Measurements from ENCODE around the gene SH3BP1. TPM values are rescaled to one million over a fixed set of nuclear protein-coding genes. Genes with fewer than 3 reads are reported as not detected.

The SH3BP1 gene
- total RNA-seq, 1 experiment from 2014 or later = 39.4 TPM

GRCh38 chr22:37654563-37655251, 15.2 kb downstream of the SH3BP1 start:
- DNase-seq (ENCODE audit: low spot score) = no peak
- ChIA-PET POLR2A (no interaction called here), CTCF (interaction anchor here (12.1 kb wide), 1 partner anchor 13 kb away, joined by 161 read pairs; the partner anchor contains the start of gene SH3BP1)
- TF ChIP-seq ZBTB21 (CRISPR knock-in tag; IDR thresholded peaks at IDR 0.05; ENCODE audit: borderline replicate concordance) = no peak
- TF ChIP-seq AFF4 (CRISPR knock-in tag; IDR thresholded peaks at IDR 0.05; ENCODE audit: borderline replicate concordance) = no peak
- no peak for TF ChIP-seq ZNF423 (CRISPR knock-in tag; IDR thresholded peaks at IDR 0.05)
- no peak for TF ChIP-seq E2F5 (CRISPR knock-in tag; IDR thresholded peaks at IDR 0.05)
- TF ChIP-seq GTF2I (CRISPR knock-in tag; conservative IDR thresholded peaks at IDR 0.05) = no peak
- no peak for TF ChIP-seq NR3C1 (CRISPR knock-in tag; conservative IDR thresholded peaks at IDR 0.05; ENCODE audit: low read depth)
- no peak for TF ChIP-seq ZBTB43 (CRISPR knock-in tag; IDR thresholded peaks at IDR 0.05)
- no peak for TF ChIP-seq MLX (CRISPR knock-in tag; IDR thresholded peaks at IDR 0.05)
- no peaks in the 10 kb centered on the region for H3K9me3 Mint-ChIP-seq
- H3K4me1 Mint-ChIP-seq = peaks cover 10% of the 10 kb centered on the region
- H3K27me3 Mint-ChIP-seq (ENCODE audit: low read depth) = no peaks in the 10 kb centered on the region
- H3K27ac Mint-ChIP-seq = no peak overlapping the region
- ATAC-seq = no peak
- H3K4me3 Mint-ChIP-seq = no peak overlapping the region
- H3K36me3 Mint-ChIP-seq = peaks cover 30% of the 10 kb centered on the region

GRCh38 chr22:37655252-37655563, 15.7 kb downstream of the SH3BP1 start:
- H3K4me3 Mint-ChIP-seq = no peak overlapping the region
- ATAC-seq (no peak), DNase-seq (ENCODE audit: low spot score) (no peak)
- peaks cover 25% of the 10 kb centered on the region for H3K36me3 Mint-ChIP-seq
- peaks cover 15% of the 10 kb centered on the region for H3K4me1 Mint-ChIP-seq
- ChIA-PET CTCF (interaction anchor here (1.4 to 12.1 kb wide), 2 partner anchors 14 to 21 kb away, joined by 3 to 161 read pairs; partner anchors contain the start of gene SH3BP1), POLR2A (no interaction called here)
- no peak overlapping the region for H3K27ac Mint-ChIP-seq
- TF ChIP-seq ATF1 (CRISPR knock-in tag; IDR thresholded peaks at IDR 0.05) (no peak), GRHL2 (CRISPR knock-in tag; IDR thresholded peaks at IDR 0.05; ENCODE audit: insufficient replicate concordance, severe bottlenecking) (no peak), ZNF396 (CRISPR knock-in tag; IDR thresholded peaks at IDR 0.05; ENCODE audit: borderline replicate concordance) (no peak), PRRX2 (CRISPR knock-in tag; IDR thresholded peaks at IDR 0.05) (no peak), ATF2 (CRISPR knock-in tag; IDR thresholded peaks at IDR 0.05; ENCODE audit: borderline replicate concordance, low read depth) (no peak), ZBTB21 (CRISPR knock-in tag; IDR thresholded peaks at IDR 0.05; ENCODE audit: borderline replicate concordance) (no peak), NR3C1 (CRISPR knock-in tag; conservative IDR thresholded peaks at IDR 0.05; ENCODE audit: low read depth) (no peak)
- H3K27me3 Mint-ChIP-seq (ENCODE audit: low read depth) = no peaks in the 10 kb centered on the region
- no peaks in the 10 kb centered on the region for H3K9me3 Mint-ChIP-seq

All from WTC11 (cell line).